ENCODE data around the gene BRAT1. TPM values are rescaled to one million over a fixed set of nuclear protein-coding genes. Genes with fewer than 3 reads are reported as not detected.

The BRAT1 gene
- total RNA-seq, 1 donor = 46.6 TPM

- DNase-seq (ENCODE audit: low read depth in 2 of 3, low spot score in 2 of 3) = no peak
These were observed 31.1 kb upstream of the BRAT1 start for GRCh38 chr7:2586326-2587020.

- DNase-seq (ENCODE audit: low read depth in 2 of 3, low spot score in 2 of 3) = no peak
These were observed 30.1 kb upstream of the BRAT1 start for GRCh38 chr7:2585446-2585845.

- no peak for DNase-seq (ENCODE audit: low read depth in 2 of 3, low spot score in 2 of 3)
These were observed 28.7 kb upstream of the BRAT1 start for GRCh38 chr7:2583798-2584580.

- DNase-seq (ENCODE audit: low read depth in 2 of 3, low spot score in 2 of 3) = no peak
These were observed 26.8 kb upstream of the BRAT1 start for GRCh38 chr7:2582006-2582735.

- no peak for DNase-seq (ENCODE audit: low read depth in 2 of 3, low spot score in 2 of 3)
These were observed 25.3 kb upstream of the BRAT1 start for GRCh38 chr7:2580636-2581035.

- DNase-seq (ENCODE audit: low read depth in 2 of 3, low spot score in 2 of 3) = no peak
These were observed 22.8 kb upstream of the BRAT1 start for GRCh38 chr7:2577914-2578680.

- no peak for DNase-seq (ENCODE audit: low read depth in 2 of 3, low spot score in 2 of 3)
These were observed 21.6 kb upstream of the BRAT1 start for GRCh38 chr7:2576742-2577491.

- DNase-seq (ENCODE audit: low read depth in 2 of 3, low spot score in 2 of 3) = no peak
These were observed 20.5 kb upstream of the BRAT1 start for GRCh38 chr7:2575733-2576340.

- no peak for DNase-seq (ENCODE audit: low read depth in 2 of 3, low spot score in 2 of 3)
These were observed 19.9 kb upstream of the BRAT1 start for GRCh38 chr7:2575046-2575732.

- DNase-seq (ENCODE audit: low read depth in 2 of 3, low spot score in 2 of 3) = no peak
These were observed 18.4 kb upstream of the BRAT1 start for GRCh38 chr7:2573761-2574160.

GRCh38 chr7:2572101-2572842 is 16.9 kb upstream of the BRAT1 start:
- no peak for DNase-seq (ENCODE audit: low read depth in 2 of 3, low spot score in 2 of 3)

- no peak for DNase-seq (ENCODE audit: low read depth in 2 of 3, low spot score in 2 of 3)
These were observed 16.1 kb upstream of the BRAT1 start for GRCh38 chr7:2571409-2571808.

GRCh38 chr7:2570021-2570420 is 14.7 kb upstream of the BRAT1 start:
- no peak for DNase-seq (ENCODE audit: low read depth in 2 of 3, low spot score in 2 of 3)

- DNase-seq (ENCODE audit: low read depth in 2 of 3, low spot score in 2 of 3) = no peak
These were observed 14.1 kb upstream of the BRAT1 start for GRCh38 chr7:2569421-2569820.

GRCh38 chr7:2568521-2569223 is 13.3 kb upstream of the BRAT1 start:
- no peak for DNase-seq (ENCODE audit: low read depth in 2 of 3, low spot score in 2 of 3)

GRCh38 chr7:2567679-2568278 is 12.5 kb upstream of the BRAT1 start:
- peak in 2 of 3 donors; percentile 30 to 51 for DNase-seq (ENCODE audit: low read depth in 2 of 3, low spot score in 2 of 3)

- DNase-seq (ENCODE audit: low read depth in 2 of 3, low spot score in 2 of 3) = no peak
These were observed 11.8 kb upstream of the BRAT1 start for GRCh38 chr7:2566890-2567678.

Measured in hematopoietic multipotent progenitor cell (in vitro differentiated cells).